GM18526 (cell line): ENCODE data around the gene JAM3.

Experiments used
- POLR2A ChIP-seq: IDR thresholded peaks from 3 replicates; pipeline ENCODE4 v1.6.1; 2011; ENCODE audit not compliant: insufficient read length; ENCODE audit errors: extremely low read depth

JAM3 gene

GRCh38 chr11:134046681-134047449, 22.0 kb upstream of the JAM3 start:
- no peak for TF ChIP-seq POLR2A

GRCh38 chr11:134047586-134047999, 21.3 kb upstream of the JAM3 start:
- no peak for TF ChIP-seq POLR2A

GRCh38 chr11:134048028-134048427, 20.8 kb upstream of the JAM3 start:
- TF ChIP-seq POLR2A = no peak

- no peak for TF ChIP-seq POLR2A
These were observed 19.6 kb upstream of the JAM3 start for GRCh38 chr11:134049303-134049702.

- no peak for TF ChIP-seq POLR2A
These were observed 18.1 kb upstream of the JAM3 start for GRCh38 chr11:134050541-134051383.

GRCh38 chr11:134052395-134052987, 16.4 kb upstream of the JAM3 start:
- TF ChIP-seq POLR2A = no peak

DNA sequence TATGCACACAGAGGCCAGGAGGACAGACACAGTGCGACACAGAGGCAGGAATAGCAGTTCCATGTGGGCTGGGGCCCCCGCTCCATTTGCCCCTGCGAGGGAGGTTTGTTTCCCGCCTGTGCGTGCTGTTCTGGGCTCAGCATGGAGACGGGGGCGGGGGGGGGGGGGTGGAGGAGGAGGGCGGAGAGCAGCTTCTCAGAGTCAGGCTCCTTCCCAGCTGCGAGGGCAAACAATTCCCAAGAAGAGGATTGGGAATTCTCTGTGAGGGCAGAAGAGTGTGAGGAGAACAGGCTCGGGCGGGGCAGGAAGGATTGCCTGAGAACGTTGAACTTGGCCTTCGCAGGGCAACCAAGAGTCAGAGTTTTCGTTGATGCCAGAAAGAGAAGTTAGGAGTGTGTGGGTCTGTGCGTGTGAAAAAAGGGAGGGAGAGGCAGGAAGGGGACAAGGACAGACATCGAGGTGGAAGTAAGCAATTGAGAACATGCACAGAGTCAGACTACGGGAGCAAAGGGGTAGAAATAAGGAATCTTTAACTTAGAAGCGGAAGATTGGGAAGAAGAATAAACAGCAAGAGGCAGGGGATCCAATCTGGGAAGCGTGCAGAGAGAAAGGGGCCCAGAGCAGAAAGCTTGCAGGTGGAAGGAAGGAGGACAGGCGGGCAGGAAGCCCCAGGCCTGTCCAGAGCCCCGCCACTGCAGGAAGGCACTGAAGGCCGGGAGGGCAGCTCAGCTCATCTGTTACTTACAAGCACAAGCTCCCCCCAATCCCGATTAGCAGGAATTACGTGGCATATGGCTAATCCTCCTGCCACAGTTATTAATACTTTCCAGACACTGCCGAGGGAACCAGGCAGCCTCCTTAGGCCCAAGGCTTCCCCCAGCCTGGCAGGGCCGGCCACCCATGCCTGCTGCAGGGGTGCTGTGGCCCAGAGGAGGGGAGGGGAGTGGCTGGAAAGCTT, 15.6 kb upstream of the JAM3 start:
- TF ChIP-seq POLR2A = no peak

GRCh38 chr11:134055029-134055428, 13.8 kb upstream of the JAM3 start:
- no peak for TF ChIP-seq POLR2A

GRCh38 chr11:134060316-134060715, 8.6 kb upstream of the JAM3 start:
- TF ChIP-seq POLR2A = no peak

DNA sequence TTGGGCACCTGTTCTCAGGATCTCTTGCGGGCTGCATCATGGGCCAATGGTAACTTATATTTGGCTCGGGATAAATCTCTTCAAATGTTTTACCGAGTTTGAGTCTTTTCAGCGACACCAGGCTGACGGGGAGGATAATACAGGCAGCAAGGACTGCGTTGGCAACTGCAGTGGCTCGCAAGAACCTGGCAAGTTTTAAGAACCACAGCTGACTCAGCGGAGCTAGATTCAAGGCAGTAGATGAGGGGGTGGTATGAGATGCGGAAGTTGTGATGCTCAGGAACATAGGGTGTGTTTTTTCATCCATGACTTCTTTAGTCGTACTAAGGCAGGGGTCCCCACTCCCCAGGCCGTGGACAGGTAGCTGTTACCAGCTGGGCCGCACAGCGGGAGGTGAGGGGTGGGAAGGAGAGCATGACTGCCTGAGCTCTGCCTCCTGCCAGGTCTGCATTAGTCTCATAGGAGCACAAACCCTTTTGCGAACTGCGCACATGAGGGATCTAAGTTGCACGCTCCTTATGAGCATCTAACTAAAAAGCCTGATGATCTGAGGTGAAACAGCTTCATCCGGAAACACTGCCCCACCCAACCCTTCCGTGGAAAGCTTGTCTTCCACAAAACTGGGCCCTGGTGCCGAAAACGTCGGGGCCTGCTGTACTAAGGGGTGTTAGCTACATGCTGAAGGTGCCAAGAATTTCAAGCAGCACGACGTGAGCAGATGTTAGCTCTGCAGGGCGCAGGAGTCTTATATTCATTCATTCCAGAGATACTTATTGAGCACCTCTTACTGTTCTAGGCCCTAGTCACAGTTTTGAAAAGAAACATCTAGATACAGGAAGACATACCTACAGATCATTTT, 6.4 kb upstream of the JAM3 start:
- TF ChIP-seq POLR2A = no peak

DNA sequence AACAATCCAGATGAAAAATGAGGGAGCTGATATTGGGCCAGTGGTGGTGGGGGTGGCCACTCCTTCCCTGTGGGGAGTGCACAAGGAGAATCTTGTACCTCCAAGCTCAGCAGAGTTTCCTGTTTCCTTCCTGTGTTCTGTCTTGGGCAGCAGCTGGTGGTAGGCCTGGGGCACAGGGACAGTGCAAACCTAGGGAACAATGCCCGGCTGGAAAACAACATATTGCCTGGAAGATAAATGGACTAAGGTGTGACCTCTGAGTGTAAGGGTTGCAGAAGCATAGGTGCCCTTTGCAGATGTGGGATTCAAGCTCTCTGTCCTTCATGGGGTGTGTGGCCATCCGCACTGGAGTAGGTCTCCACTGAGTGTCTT, 5.8 kb upstream of the JAM3 start:
- no peak for TF ChIP-seq POLR2A

DNA sequence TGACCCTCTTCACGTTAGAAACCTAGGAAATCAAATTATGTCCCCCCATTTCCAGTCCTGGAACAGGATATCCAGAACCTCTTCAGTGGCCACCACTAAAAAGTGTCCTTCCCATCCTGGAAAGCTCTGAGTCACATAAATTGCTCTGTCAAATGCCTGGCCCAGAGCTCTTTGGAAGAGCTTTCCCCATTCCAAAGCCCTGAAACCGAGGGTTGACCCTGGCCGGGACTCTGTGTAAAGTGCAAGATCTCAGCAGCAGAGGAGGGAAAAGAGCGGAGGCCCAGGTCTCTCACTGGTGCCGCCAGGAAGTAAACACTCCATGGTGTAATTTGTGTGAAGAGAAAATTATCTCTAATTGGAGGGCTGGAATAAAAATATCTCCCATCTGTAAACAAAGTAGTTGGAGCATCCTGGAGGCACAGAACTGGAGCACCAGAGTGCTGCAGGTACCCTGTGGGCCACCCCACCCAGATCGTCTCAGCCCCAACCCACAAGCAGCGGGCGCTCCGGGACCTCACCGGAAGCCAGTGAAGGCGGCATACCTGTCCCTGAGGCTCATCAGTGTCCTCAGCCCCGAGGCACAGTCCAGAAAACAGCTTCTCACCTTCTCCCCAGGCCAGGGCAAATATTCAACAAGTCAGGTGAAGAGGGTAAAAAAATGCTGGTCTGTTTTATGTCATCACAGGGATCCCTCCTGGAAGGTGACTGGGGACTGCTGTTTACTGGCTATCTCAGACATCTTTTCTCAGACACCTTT, 4.7 kb upstream of the JAM3 start:
- no peak for TF ChIP-seq POLR2A

DNA sequence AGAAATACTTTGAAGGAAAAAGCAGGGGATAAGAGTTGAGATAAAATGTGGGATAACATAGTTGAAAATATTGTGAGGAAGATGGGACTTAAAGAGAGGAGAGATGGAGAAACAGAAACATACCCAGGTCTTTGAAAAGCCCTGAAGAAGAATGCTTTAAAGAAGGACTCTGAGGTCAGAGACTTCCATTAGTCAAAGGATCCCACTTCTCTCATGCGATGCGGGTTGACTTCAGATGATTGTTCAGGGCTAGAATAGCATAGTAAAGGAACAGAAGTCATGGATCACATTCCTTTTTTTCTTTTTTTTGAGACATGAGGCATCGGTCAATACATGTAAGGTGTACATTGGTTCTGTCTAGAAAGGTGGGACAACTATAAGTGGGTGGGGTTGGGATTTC, 3.5 kb upstream of the JAM3 start:
- TF ChIP-seq POLR2A = no peak
